ENCODE results near the gene MCAT.

MCAT gene

GRCh38 chr22:43088627-43088983, 54.6 kb downstream of the MCAT start:
- DNase-seq = no peak

- DNase-seq = no peak
Measured at GRCh38 chr22:43085658-43086606, 57.3 kb downstream of the MCAT start.

Measured in activated T-cell treated with anti-CD3 and anti-CD28 coated beads, Interleukin-2, amount 50 U/mL, for 48 hours (primary cell).